PC-3 (cell line): ENCODE measurements around the gene FSTL4. TPM values are rescaled to one million over a fixed set of nuclear protein-coding genes. Genes with fewer than 3 reads are reported as not detected.

Source experiments
- ATAC-seq: fragments of 200-7000 bp; cut with Tn5 transposase; 2 replicates; pipeline ENCODE4 v1.9.1; 2020; ENCODE audit warnings: mild to moderate bottlenecking, moderate library complexity
- BruUV-seq: library from RNA; stranded (reverse); fragments of 400-500 nt; replicated peaks from 2 replicates; lab custom pipeline; 2021; lab: Mats Ljungman, UMichigan
- CTCF ChIA-PET: fragments of 300-600 bp; sonication (Branson Sonifier 250); formaldehyde crosslinking; loops from one replicate; lab custom pipeline; 2022; ENCODE audit warnings: antibody characterized with exemption; lab: Charles Lee
- POLR2A ChIA-PET: fragments of 300-600 bp; sonication (Branson Sonifier 250); formaldehyde crosslinking; loops from one replicate; lab custom pipeline; 2022; ENCODE audit warnings: antibody characterized with exemption; ENCODE audit not compliant: unreplicated experiment; lab: Charles Lee
- DNase-seq: peaks from one replicate; pipeline ENCODE4 v3.0.0-alpha.2; 2015
- H2AFZ ChIP-seq: fragments of 300-600 bp; sonication (generic); 2 replicates; pipeline ENCODE4 v1.6.0; 2016; ENCODE audit warnings: antibody characterized with exemption, low read length
- H3F3A ChIP-seq: fragments of 300-600 bp; sonication (generic); one replicate; pipeline ENCODE4 v1.6.0; 2017; ENCODE audit warnings: antibody characterized with exemption, low read length, control low read depth, mild to moderate bottlenecking; ENCODE audit not compliant: unreplicated experiment
- H3K27ac ChIP-seq: fragments of 300-600 bp; sonication (generic); 2 replicates; pipeline ENCODE4 v1.5.1; 2016; ENCODE audit warnings: mild to moderate bottlenecking, low read length
- H3K27me3 ChIP-seq: fragments of 300-600 bp; sonication (generic); 2 replicates; pipeline ENCODE4 v1.6.1; 2016; ENCODE audit warnings: low read length, mixed read lengths
- H3K36me3 ChIP-seq: fragments of 300-600 bp; sonication (generic); 2 replicates; pipeline ENCODE4 v1.6.1; 2016; ENCODE audit warnings: low read depth, mixed run types, low read length, mixed read lengths
- H3K4me1 ChIP-seq: fragments of 300-600 bp; sonication (generic); 2 replicates; pipeline ENCODE4 v1.5.1; 2016; ENCODE audit warnings: low read length; ENCODE audit not compliant: insufficient read depth
- H3K4me2 ChIP-seq: fragments of 300-600 bp; sonication (generic); 2 replicates; pipeline ENCODE4 v1.6.0; 2016; ENCODE audit warnings: low read length
- H3K4me3 ChIP-seq: fragments of 300-600 bp; sonication (generic); 2 replicates; pipeline ENCODE4 v1.5.1; 2016; ENCODE audit warnings: mild to moderate bottlenecking, low read length, mixed read lengths
- H3K79me2 ChIP-seq: fragments of 300-600 bp; sonication (generic); 2 replicates; pipeline ENCODE4 v1.6.1; 2017; ENCODE audit warnings: low read length, mixed read lengths
- H3K9ac ChIP-seq: fragments of 300-600 bp; sonication (generic); 2 replicates; pipeline ENCODE4 v1.6.0; 2016; ENCODE audit warnings: mild to moderate bottlenecking, low read length
- H3K9me2 ChIP-seq: fragments of 300-600 bp; sonication (generic); replicated peaks from 2 replicates; pipeline ENCODE4 v1.6.1; 2016; ENCODE audit warnings: mixed run types, low read length, mixed read lengths
- H3K9me3 ChIP-seq: fragments of 300-600 bp; sonication (generic); 2 replicates; pipeline ENCODE4 v1.6.1; 2016; ENCODE audit warnings: low read length, mixed read lengths
- H4K20me1 ChIP-seq: fragments of 300-600 bp; sonication (generic); 2 replicates; pipeline ENCODE4 v1.6.1; 2016; ENCODE audit warnings: low read length, mixed read lengths
- EZH2 ChIP-seq: fragments of 300-600 bp; sonication (generic); IDR thresholded peaks from one replicate; pipeline ENCODE4 v1.6.1; 2017; ENCODE audit warnings: antibody characterized with exemption, mild to moderate bottlenecking, low read length; ENCODE audit not compliant: unreplicated experiment
- EZH2phosphoT487 ChIP-seq: fragments of 300-600 bp; sonication (generic); IDR thresholded peaks from 2 replicates; pipeline ENCODE4 v1.6.1; 2018; ENCODE audit warnings: mild to moderate bottlenecking, antibody characterized with exemption, low read length, borderline replicate concordance
- intact Hi-C: fragments of 100-400 bp; cut with micrococcal nuclease; formaldehyde crosslinking; loops from 2 replicates; pipeline ENCODE4 v1.9.0; 2023
- total RNA-seq: library from RNA; depleted of rRNA; stranded (reverse); fragments of >200 nt; gene quantifications from 2 replicates; pipeline ENCODE4 v1.2.3, GENCODE V29; 2014
- TF ChIP-seq, protein P1 (sequence below): fragments of 300-600 bp; sonication (generic); conservative IDR thresholded peaks from 2 replicates; pipeline ENCODE4 v1.5.1; 2017; ENCODE audit warnings: antibody characterized with exemption, low read depth, mild to moderate bottlenecking, low read length

FSTL4 gene
- total RNA-seq, 1 experiment from 2014 or later = 4.2 TPM

DNA sequence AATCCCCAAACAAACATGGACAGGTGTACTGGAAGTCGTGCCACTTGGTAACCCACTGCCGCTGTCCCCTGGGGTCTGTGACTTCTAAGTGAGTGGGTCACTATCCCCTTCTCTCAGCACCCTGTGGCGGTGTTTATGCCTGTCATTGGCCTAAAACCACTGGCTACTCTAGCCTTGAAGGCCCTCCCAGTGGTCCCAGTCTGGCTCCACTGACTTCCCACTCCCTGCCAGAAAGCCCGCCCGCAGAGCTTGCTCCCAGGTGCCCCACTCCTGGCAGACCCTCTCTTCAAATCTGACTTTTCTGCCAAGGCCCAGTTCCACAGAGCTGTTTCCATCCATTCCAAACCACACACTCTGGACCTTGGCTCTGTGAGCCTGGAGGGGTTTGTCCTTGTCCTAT lies 286.0 kb downstream of the FSTL4 start:
- Histone ChIP-seq H3K36me3 (no peaks in the 10 kb centered on the region), H3K9me3 (no peaks in the 10 kb centered on the region), H4K20me1 (no peaks in the 10 kb centered on the region), H3K4me1 (no peaks in the 10 kb centered on the region), H3F3A (no peaks in the 10 kb centered on the region), H3K9ac (no peak overlapping the region), H2AFZ (no peak overlapping the region), H3K79me2 (no peaks in the 10 kb centered on the region), H3K27me3 (no peaks in the 10 kb centered on the region), H3K9me2 (no peaks in the 10 kb centered on the region), H3K4me2 (no peak overlapping the region), H3K27ac (no peak overlapping the region), H3K4me3 (no peak overlapping the region)
- ATAC-seq = no peak
- DNase-seq = no peak
- ChIA-PET CTCF (no interaction called here), POLR2A (no interaction called here)
- TF ChIP-seq, protein P1, sequence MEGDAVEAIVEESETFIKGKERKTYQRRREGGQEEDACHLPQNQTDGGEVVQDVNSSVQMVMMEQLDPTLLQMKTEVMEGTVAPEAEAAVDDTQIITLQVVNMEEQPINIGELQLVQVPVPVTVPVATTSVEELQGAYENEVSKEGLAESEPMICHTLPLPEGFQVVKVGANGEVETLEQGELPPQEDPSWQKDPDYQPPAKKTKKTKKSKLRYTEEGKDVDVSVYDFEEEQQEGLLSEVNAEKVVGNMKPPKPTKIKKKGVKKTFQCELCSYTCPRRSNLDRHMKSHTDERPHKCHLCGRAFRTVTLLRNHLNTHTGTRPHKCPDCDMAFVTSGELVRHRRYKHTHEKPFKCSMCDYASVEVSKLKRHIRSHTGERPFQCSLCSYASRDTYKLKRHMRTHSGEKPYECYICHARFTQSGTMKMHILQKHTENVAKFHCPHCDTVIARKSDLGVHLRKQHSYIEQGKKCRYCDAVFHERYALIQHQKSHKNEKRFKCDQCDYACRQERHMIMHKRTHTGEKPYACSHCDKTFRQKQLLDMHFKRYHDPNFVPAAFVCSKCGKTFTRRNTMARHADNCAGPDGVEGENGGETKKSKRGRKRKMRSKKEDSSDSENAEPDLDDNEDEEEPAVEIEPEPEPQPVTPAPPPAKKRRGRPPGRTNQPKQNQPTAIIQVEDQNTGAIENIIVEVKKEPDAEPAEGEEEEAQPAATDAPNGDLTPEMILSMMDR = no peak
- BruUV-seq = no TSS peak
- intact Hi-C loops = no loop called here

GRCh38 chr5:133325864-133326263 lies 286.5 kb downstream of the FSTL4 start:
- TF ChIP-seq, protein P1 = no peak
- TF ChIP-seq EZH2phosphoT487 = no peak
- no peak for TF ChIP-seq EZH2
- H4K20me1 ChIP-seq = no peaks in the 10 kb centered on the region
- no peak overlapping the region for H3K4me3 ChIP-seq
- intact Hi-C loops = no loop called here
- CTCF ChIA-PET = no interaction called here
- H3K36me3 ChIP-seq = no peaks in the 10 kb centered on the region
- H3K27me3 ChIP-seq = no peaks in the 10 kb centered on the region
- ATAC-seq = no peak
- DNase-seq = no peak
- H3K27ac ChIP-seq = no peak overlapping the region
- no peaks in the 10 kb centered on the region for H3K4me1 ChIP-seq
- no peaks in the 10 kb centered on the region for H3K9me2 ChIP-seq
- no peak overlapping the region for H2AFZ ChIP-seq
- no peaks in the 10 kb centered on the region for H3K79me2 ChIP-seq
- H3F3A ChIP-seq = no peaks in the 10 kb centered on the region
- no TSS peak for BruUV-seq
- no peaks in the 10 kb centered on the region for H3K9me3 ChIP-seq
- no peak overlapping the region for H3K9ac ChIP-seq
- no peak overlapping the region for H3K4me2 ChIP-seq
- POLR2A ChIA-PET = no interaction called here

DNA sequence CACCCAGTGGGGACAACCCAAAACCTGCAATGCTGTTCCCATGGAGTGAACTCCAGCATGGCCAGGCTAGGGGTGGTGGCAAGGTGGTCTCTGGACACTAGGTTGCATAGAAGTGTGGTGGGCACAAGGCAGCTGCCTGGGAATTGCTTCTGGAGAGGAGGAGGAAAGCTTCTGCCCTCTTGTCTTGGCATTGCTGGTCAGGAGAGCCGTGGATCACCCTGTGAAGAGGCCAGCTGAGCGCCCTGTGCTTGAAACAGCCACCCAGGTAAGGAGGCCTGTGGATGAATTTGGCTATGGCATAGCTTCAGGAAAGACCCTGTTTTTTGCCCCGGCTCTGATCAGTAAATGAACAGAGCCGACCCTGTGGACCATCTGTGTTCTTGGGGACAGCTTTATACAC lies 287.4 kb downstream of the FSTL4 start:
- no peaks in the 10 kb centered on the region for H4K20me1 ChIP-seq
- no peak overlapping the region for H3K4me2 ChIP-seq
- H3K9ac ChIP-seq = no peak overlapping the region
- H3K79me2 ChIP-seq = no peaks in the 10 kb centered on the region
- H3K4me3 ChIP-seq = no peak overlapping the region
- ChIA-PET POLR2A (no interaction called here), CTCF (no interaction called here)
- no peaks in the 10 kb centered on the region for H3K4me1 ChIP-seq
- BruUV-seq = no TSS peak
- intact Hi-C loops = no loop called here
- no peak overlapping the region for H3K27ac ChIP-seq
- H3K27me3 ChIP-seq = no peaks in the 10 kb centered on the region
- H3K9me2 ChIP-seq = no peaks in the 10 kb centered on the region
- DNase-seq = no peak
- no peaks in the 10 kb centered on the region for H3F3A ChIP-seq
- no peak for ATAC-seq
- H3K9me3 ChIP-seq = no peaks in the 10 kb centered on the region
- H2AFZ ChIP-seq = no peak overlapping the region
- H3K36me3 ChIP-seq = no peaks in the 10 kb centered on the region
- TF ChIP-seq EZH2 (no peak), EZH2phosphoT487 (no peak)
- TF ChIP-seq, protein P1 = no peak
